HG03103 (cell line): Measurements from ENCODE around the gene TCERG1L.
"Not testable (repeated sequence)": the region's sequence is repeated elsewhere in the genome, so short reads cannot be mapped to it uniquely, and the experiment has no call there.

ENCODE experiments used
- ATAC-seq: cut with Tn5 transposase; IDR thresholded peaks from one replicate; pipeline ENCODE4 v1.9.1; 2021; ENCODE audit warnings: low read depth; ENCODE audit not compliant: unreplicated experiment

TCERG1L gene

DNA sequence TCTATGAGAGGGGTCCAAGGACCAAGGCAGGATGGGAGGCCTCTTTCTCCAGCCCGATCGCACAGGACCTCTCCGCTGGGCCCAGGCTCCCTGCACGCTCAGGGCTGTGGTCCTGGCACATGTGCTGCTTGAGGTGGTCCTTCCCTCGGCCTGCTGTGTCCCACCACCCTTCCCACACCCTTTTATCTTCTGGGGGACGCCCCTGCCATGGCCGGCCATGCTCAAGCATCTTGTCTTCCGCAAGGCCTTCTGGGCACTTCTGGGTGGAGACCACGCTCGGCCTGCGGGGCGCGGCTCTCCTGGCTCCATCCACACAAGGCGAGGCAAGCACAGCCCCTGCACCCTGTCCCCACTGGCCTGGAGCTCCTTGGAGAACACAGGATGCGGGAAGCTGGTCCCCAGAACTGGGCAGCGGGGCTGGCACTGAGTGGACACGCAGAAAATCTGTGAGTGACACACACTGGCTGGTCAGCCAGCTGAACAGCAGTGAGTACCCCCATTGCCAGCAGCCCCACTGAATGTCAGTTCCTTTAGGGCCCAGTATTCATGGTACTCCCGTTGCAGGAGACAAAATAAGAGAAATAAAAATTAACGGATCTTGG lies 115.9 kb downstream of the TCERG1L start:
- ATAC-seq: no peak

DNA sequence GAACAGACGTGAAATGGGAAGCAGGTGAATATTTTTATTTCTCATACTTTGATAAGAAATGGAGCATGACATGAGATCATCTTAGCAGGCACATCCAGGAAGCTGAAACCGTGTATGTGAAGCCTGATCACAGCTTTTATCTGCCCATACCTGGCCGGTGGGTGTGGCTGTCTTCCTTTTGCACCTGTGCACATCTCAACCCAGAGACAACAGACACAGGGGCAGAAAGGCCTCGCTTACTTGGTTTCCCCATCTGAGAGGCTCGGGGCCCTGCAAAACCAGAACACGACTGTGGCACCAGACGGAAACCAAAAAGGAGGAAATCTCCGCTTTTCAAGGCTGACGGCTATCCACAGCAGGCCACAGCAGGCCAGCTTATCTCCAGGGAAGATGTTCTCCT lies 116.4 kb downstream of the TCERG1L start:
- no peak for ATAC-seq

DNA sequence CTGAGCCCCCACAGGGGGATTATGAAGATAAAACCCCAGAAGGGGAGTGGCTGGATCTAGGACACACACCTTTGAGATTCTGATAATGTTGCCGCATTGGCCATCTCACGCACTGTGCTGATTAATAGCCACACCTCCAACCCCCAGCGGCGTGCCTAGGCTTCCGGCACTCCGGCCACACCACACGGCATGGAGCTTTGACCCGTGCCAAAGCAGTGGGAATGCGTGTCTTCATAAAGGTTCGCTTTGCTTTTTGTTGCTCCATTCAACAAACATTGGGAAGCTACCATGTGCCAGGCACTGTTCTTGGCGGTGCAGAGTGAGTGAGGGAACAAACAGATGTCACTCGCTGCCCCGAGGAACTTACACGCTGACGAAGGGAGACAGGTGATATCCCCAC lies 117.6 kb downstream of the TCERG1L start:
- no peak for ATAC-seq

DNA sequence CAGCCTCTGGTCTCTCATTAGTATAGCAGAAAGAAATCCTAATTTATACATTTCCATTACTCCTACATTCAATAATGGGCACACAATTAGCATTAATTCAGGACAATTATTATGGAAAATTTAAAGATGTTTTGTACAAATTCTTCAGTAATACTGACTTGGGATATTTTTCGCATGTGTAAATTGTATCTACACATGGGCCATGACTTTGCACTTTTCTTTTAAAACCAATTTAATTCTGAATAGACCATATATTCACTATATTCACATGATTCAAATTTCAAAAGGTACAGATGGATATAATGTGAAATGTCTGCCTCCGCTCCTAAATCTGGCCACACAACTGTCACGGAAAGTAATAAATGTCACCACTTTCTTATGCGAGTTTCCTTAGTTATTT lies 123.0 kb downstream of the TCERG1L start:
- no peak for ATAC-seq

DNA sequence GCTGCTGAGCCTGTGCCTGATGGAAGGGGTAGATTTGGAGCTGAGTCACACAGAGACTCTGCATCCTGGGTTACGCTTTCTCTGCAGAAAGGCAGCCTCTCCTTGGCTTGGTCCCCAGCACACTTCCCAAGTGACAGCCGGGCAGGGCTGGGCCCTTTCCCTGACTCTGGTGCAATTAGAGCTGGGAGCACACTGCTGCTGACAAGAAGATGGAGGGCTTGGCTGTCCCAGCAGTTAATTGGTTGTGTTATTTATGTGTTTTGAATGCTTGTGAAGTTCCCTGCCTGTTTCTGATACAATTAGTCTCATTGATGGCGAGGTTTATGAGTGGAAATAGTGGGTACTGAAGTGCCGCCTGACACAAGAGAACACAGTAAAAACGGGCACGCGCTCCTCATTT lies 123.6 kb downstream of the TCERG1L start:
- no peak for ATAC-seq

DNA sequence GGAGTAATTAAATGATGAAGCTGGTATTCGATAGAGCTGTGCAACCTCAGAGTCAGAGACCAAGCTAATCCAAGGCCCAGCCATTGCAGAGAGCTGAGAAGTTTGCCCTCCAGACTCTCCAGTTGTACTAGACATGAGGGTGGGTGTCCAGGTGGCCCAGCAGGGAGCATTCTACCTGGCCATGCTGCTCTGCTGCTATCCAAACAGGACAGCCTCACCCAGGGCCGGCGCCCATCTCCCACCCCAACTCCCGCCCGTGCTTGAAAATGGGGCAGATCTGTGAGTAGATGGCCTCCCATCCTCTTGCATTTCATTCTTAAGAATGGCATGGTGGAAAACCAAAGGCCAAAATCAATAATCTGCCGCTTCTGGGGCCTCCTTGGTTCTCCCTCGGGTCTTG lies 124.2 kb downstream of the TCERG1L start:
- no peak for ATAC-seq

DNA sequence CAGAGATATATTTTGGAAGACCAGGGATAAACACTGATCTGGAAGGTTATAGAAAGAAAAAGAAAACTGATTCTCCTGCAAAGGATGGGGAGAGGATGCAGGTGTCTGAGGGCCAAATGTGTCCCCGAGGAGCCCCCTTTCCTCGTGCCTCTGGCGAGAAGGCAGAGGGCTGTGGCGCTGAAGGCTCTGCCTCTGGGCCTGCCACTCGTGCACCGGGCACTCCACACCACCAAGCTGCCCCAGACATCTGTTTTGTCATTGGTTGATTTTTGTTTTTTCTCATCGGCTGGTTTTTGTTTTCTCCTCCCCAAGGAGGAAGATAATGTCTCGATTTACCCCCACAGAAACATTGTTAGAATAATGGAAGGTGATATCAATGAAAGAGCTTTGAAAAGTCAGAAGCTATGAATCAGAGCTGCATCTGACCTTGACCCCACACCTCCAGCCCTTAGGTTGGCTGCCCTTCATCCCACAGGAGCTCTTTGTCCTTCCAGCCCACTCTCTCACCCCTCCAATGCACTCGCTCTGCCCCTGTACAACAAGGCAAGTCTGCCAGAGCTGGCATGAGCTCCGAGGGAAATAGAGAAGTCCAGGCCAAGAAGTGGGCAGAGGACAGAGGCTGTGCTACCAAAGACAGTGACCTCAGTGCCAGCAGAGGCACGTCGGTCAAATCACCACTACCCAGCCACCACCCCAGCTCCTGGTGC lies 124.8 kb downstream of the TCERG1L start:
- ATAC-seq: no peak

DNA sequence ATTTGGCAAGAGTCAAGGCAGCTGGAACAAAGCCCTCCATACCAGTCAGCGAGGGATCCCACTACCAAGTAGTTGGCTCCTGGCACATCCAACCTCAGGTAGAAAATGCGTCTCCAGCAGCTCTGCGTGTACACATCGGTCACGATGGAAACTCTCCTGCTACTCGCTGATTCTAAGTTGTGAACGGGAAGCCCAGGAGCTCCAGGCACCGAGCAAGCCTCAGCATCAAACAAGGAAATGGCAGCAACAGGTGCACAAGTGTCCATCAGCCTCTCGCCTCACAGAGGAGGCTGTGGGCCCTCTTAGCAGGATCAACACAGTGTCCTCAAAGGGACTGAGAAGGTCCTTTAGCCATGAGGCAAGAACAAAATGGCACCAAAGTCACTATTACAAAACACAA lies 127.0 kb downstream of the TCERG1L start:
- ATAC-seq: no peak

DNA sequence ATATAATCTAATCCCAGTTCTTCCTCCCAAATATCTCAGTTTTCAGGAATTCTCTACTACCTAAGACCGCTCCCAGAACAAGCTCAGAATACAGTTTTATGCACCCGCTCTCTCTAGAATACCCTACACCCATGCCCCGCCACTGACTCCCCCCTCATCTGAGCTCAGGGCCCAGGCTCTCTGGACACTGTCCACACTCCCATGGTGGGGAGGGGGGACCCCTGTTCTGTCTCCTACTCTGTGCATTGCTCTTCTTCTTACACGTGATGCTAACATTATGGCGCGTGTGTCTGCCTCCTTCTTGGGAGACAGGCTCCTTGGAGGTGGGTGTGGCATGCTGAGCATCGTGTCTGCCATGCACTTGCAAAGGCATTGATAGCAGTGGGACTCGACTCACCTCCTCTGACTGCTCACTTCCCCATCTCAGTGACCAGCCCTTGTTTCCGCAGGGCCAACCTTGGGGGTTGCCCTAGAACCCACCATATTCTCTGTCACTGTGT lies 127.9 kb downstream of the TCERG1L start:
- no peak for ATAC-seq

DNA sequence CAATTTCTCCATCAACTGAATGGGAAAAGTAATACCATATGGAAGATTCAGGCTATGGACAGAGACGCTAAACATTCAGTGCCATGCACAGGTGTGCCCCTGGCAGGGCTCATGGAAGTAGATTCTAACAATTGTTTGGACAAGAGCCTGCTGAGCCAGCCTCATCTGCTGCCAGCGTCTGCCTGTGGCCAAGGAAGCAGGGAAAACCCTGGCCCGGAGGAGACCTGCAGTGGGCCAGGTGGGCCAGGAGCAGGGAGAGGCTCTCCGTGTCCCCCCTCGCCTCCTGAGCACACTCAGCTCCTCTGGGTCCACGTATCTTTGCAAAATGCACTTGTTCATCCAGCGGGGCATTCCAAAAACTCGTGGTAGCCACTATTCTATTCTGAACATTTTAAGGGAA lies 130.1 kb downstream of the TCERG1L start:
- ATAC-seq: no peak

DNA sequence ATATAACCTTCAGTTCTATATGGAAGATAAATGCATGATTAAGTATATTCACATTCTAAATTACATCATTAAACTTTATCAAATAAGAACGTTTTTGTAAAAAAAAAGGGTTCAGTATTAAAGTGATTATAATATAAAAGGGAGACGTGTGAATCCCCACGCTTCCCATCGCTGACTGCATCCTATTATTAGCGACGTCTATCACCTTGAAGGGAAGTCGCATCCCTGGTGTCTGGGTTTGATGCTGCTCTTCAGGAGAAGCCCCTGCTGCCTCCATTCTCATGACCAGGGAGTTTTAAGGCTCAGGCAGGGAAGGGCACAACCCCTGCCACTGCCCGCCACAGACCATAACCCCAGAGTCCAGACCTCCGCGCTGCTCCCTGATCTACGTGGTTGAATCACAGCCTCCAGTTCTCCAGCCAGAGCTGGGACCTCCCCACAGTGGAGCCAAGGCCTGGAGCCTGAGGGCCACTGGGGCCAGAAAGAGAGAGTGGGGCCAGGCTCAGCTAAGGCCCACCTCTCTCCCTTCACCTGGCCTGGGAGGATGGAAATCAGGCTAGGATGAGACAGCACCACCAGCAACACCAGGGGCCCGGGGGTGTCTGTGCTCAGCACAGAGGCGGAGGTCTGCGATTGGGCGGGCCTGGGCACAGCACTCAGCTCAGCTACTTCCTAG lies 130.6 kb downstream of the TCERG1L start:
- ATAC-seq: no peak

DNA sequence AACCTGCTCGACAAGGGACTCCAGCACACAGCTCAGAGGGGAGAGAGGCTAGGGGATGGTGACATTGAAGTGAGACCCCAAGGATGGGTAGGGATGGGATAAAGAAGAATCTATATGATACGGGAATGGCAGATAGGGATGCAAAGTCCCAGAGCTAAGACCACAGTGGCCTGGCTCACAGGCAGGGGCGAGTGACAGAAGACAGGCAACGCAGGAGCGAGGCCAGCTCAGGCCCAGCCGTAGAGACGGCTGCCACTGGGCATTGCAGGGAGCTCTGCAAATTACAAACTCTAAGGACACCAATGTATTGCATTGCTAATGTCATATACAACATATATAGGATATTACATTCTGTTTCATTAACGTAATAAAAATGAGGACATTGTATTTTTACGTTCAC lies 131.4 kb downstream of the TCERG1L start:
- no peak for ATAC-seq

DNA sequence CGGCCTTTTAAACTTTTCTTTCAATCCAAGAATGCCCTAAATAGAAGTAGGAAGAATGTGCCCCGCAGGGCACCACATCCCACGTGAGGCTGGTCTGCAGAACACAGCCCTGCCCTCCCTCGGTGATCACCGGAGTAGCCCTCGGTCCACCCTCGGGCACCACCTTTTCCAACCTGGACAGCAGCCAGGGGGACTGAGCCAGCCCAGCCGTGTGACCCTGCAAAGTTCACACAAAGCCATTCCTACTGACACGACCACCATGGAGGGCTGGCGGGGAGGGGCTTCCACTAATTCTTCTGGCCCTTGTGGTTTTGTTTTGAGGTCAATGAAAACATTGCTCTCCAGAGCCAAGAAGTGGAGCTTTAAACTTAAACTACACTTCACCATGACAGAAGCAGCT lies 132.2 kb downstream of the TCERG1L start:
- ATAC-seq: no peak

DNA sequence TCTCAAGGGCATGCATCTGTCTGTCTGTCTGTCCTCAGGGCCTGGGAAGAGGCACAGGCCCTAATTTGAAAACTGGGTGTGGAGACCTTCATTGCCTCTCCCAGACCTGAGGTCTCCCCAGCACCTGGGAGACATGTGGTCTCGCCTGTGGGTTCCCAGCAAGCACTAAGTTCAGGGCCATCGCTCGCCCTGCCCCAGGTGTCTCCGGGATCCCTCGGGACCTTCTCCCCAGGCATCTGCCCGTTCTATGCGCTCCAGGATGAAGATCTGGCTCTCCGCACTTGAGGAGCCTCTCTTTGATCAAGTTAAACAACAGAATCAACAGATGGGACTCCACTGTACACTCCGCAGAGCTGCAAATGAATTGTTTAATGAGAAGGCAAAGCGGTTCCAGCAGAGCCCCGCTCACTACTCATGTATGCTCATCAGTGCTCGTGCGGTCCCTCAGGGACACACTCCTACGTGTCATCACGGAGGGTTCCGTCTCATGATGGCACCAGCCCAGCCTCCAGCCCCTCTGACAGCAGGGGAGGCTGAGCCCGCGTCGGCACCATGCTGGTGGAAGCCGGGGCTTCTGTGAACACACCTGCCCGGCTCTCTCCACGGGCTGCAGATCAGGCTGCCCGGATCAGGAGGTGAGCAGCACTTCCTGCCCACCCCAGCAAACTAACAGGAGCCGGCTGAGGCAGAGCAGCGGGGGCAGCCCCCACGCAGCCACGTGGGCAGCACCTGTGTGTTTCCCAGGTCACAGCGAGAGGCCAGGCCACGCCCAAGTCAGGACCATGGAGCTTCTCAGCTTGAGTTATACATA lies 132.8 kb downstream of the TCERG1L start:
- no peak for ATAC-seq

DNA sequence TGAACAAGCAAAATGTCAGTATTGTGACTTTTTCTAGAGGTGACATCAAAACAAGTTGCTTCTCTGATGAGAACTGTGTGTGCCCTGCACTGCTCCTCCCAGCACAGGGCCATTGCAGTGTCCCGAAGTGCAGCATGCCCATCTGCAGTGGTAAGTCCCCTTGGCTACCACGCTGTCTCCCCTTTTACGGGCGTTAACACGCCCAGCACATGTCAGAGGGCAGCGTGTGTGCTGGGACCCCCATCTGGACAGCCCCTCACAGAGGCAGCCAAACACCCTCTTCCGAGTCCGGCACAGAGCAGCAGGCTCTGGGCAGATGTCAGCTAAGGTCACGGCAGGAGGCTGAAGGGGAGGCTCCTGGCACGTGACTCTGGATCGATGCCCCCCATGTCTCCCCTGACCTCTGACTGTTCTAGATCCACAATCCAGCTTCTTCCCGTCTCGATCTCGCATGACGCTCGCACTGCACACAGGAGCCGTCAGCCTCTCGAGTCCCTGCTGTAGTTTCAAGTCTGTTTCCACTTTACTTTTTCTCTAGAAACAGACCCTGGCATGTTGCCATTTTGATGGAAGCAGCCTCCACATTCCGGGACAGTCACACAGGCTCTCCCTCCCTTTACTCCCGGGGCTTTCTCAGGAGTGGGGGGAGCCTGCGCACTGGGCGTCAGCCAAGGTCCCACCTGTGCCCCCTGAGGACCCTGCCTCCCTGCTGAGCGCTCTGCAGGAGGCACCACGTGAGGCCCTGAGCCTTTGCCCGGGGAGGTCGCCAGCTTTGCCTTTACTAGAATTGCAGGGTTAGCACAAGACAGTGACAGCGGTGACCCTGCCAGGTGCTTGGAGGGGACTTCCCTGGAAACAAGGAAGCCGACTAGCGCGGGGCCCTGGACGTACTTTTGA lies 133.8 kb downstream of the TCERG1L start:
- no peak for ATAC-seq

DNA sequence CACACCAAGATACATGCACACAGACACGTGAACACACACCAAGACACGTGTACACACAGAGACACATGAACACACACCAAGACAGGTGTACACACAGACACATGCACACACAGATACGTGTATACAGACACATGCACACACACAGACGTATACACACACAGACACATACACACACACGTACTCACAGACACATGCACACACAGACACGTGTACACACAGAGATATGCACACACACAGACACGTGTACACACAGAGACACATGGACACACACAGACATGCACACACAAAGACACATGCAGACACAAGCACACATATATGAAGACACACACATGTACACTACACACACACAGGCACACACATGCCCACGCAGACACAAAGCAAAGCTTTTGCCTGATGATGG lies 134.6 kb downstream of the TCERG1L start:
- no peak for ATAC-seq

DNA sequence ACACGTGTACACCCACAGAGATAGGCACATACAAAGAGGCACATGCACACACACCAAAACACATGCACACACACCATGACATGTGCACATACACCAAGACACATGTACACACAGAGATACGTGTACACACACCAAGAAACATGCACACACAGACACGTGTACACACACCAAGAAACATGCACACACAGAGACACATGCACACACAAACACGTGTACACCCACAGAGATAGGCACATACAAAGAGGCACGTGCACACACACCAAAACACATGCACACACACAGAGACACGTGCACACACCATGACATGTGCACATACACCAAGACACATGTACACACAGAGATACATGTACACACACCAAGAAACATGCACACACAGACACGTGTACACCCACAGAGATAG lies 135.2 kb downstream of the TCERG1L start:
- ATAC-seq: not testable (repeated sequence)

DNA sequence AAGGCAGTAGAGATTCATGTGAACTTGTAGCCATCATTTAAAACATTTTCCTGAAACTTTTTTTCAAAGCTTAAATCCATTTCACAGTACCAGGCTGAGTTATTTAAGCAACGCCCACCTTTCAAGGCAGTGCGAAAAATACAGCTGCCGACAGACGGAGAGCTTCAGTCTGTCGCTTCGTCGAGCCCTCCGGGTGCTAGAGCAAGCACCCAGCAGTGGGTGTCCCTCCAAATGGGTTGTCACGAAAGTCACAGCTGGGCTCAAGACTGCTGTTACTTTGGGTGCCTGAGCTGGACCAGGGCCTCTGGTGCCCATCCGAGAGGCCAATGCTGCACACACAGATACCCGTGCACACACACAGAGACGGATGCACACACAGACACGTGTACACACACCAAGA lies 135.6 kb downstream of the TCERG1L start:
- no peak for ATAC-seq

DNA sequence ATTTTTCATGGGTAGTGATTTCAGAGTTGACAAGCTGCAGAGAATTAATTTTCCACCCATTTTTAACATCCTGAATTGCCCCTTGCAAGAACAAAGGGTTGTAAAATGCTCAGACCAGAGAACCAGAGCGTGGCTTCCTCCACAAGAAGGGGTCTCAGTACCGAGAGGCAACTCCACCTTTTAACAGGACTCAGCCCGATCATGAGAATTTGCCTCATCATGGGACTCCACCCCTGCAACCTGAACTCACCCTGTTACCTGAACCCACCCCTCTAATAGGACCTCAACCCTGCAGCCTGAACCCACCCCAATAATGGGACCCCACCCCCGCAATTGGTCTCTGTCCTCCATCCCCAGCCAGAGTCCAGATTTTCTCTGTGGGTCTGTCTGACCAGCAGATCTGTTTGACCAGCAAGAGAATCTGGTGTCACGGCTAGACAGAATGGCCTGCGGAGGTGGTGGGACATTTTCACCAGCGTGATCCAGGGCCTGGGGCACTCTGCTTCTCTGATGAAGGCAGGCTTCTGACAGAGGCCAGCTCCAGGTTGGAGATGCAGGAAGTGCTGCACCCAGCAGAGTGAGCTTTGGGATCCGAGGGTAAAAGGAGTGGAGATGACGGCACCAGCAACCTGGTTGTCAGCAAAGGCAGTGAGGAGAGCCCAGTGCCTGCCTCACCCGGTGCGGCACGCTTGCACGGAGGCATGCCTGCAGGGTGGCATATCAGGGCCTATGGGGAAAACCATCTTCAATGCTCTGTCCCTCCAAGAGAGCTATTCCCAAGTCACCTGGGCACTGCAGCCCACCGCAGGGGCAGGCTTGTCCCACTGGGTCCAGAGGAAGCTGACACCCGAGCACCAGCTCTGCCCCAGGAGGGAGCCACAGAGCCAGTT lies 136.6 kb downstream of the TCERG1L start:
- ATAC-seq: no peak
